Caco-2 (cell line): Measurements from ENCODE around the gene NLGN4X. TPM values are rescaled to one million over a fixed set of nuclear protein-coding genes. Genes with fewer than 3 reads are reported as not detected.

Experiments used
- BruUV-seq: library from RNA; stranded (reverse); fragments of 400-500 nt; replicated peaks from 2 replicates; lab custom pipeline; 2021; lab: Mats Ljungman, UMichigan
- CTCF ChIA-PET: fragments of 300-600 bp; sonication (Branson Sonifier 250); formaldehyde crosslinking; loops from one replicate; lab custom pipeline; 2022; ENCODE audit warnings: antibody characterized with exemption; lab: Charles Lee
- POLR2A ChIA-PET: fragments of 300-600 bp; sonication (Branson Sonifier 250); formaldehyde crosslinking; loops from one replicate; lab custom pipeline; 2022; ENCODE audit warnings: antibody characterized with exemption; lab: Charles Lee
- DNase-seq, 2 experiments: peaks; one replicate each; pipeline versions ENCODE4 v3.0.0 to v3.0.0-alpha.2; 2020 to 2022
- H3K27me3 ChIP-seq: replicated peaks from 2 replicates; pipeline ENCODE4 v1.6.0; 2011; ENCODE audit warnings: low read length; ENCODE audit not compliant: control insufficient read depth, insufficient read depth
- H3K36me3 ChIP-seq: 2 replicates; pipeline ENCODE4 v1.5.1; 2011; ENCODE audit warnings: low read length; ENCODE audit not compliant: control insufficient read depth, insufficient read depth
- H3K4me1 ChIP-seq: fragments of 250-450 bp; sonication (Bioruptor Pico); 2 replicates; pipeline ENCODE4 v1.5.1; 2020; ENCODE audit warnings: mild to moderate bottlenecking
- H3K4me3 ChIP-seq: 2 replicates; pipeline ENCODE4 v1.5.1; 2011; ENCODE audit warnings: low read depth, mild to moderate bottlenecking, control low read depth, low read length
- H3K9me3 ChIP-seq: fragments of 250-450 bp; sonication (Bioruptor Pico); 2 replicates; pipeline ENCODE4 v1.5.1; 2020; ENCODE audit warnings: mild to moderate bottlenecking, moderate library complexity
- H3K27ac Mint-ChIP-seq: one replicate; pipeline ENCODE4 v1.8.0; 2022; ENCODE audit warnings: mixed read lengths; ENCODE audit not compliant: unreplicated experiment
- H3K27me3 Mint-ChIP-seq: one replicate; pipeline ENCODE4 v1.8.0; 2022; ENCODE audit warnings: mixed read lengths; ENCODE audit not compliant: insufficient read depth, unreplicated experiment
- H3K36me3 Mint-ChIP-seq: one replicate; pipeline ENCODE4 v1.8.0; 2022; ENCODE audit warnings: mild to moderate bottlenecking, mixed read lengths; ENCODE audit not compliant: insufficient read depth, unreplicated experiment
- H3K4me1 Mint-ChIP-seq: one replicate; pipeline ENCODE4 v1.8.0; 2022; ENCODE audit warnings: low read depth, mixed read lengths; ENCODE audit not compliant: unreplicated experiment
- H3K4me3 Mint-ChIP-seq: one replicate; pipeline ENCODE4 v1.8.0; 2022; ENCODE audit warnings: mild to moderate bottlenecking, moderate library complexity, mixed read lengths; ENCODE audit not compliant: unreplicated experiment
- H3K9me3 Mint-ChIP-seq: one replicate; pipeline ENCODE4 v1.8.0; 2022; ENCODE audit warnings: mixed read lengths; ENCODE audit not compliant: unreplicated experiment
- intact Hi-C: fragments of 100-400 bp; cut with micrococcal nuclease; formaldehyde crosslinking; loops from one replicate; pipeline ENCODE4 v1.10.0; 2022; ENCODE audit not compliant: unreplicated experiment
- total RNA-seq: library from RNA; stranded (reverse); gene quantifications from 2 replicates; pipeline ENCODE4 v1.2.3, GENCODE V29; 2022
- TF ChIP-seq, protein P1 (sequence below), 2 experiments: fragments of 200-600 bp in 1 of 2; IDR thresholded peaks; 1 replicate in 1 of 2; 2 replicates in 1 of 2; pipeline versions ENCODE4 v1.5.1 to v1.8.0; 2011 to 2022; ENCODE audit warnings: antibody characterized with exemption in 1 of 2, control low read depth in 1 of 2, inconsistent platforms in 1 of 2, low read depth in 1 of 2, low read length in 1 of 2, mild to moderate bottlenecking in 1 of 2, moderate library complexity in 1 of 2; ENCODE audit not compliant: insufficient read depth in 1 of 2, severe bottlenecking in 1 of 2, unreplicated experiment in 1 of 2

NLGN4X gene
- total RNA-seq, 1 experiment from 2014 or later = not detected

DNA sequence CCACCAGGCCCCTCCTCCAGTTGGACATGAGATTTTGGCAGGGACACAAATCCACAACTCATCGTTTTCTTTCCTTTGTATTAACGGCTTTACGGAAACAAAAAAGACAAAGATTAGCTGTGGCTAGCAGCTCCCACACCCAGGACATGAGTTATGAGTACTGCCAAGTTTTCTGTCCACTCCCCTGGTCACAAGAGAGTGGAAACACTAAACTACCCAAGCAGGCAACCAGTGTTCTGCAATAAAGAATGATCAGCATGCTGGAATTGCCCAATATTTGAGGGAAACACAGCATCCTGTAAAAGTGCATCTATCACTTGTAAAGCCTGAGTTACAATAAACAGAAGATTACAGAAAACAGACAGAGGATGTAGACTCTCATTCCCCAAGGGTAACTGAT lies 358.4 kb downstream of the NLGN4X start:
- TF ChIP-seq, protein P1, sequence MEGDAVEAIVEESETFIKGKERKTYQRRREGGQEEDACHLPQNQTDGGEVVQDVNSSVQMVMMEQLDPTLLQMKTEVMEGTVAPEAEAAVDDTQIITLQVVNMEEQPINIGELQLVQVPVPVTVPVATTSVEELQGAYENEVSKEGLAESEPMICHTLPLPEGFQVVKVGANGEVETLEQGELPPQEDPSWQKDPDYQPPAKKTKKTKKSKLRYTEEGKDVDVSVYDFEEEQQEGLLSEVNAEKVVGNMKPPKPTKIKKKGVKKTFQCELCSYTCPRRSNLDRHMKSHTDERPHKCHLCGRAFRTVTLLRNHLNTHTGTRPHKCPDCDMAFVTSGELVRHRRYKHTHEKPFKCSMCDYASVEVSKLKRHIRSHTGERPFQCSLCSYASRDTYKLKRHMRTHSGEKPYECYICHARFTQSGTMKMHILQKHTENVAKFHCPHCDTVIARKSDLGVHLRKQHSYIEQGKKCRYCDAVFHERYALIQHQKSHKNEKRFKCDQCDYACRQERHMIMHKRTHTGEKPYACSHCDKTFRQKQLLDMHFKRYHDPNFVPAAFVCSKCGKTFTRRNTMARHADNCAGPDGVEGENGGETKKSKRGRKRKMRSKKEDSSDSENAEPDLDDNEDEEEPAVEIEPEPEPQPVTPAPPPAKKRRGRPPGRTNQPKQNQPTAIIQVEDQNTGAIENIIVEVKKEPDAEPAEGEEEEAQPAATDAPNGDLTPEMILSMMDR (IDR thresholded peaks at IDR 0.05; ENCODE audit: insufficient read depth in 1 of 2, low read depth in 1 of 2, low read length in 1 of 2, severe bottlenecking in 1 of 2, unreplicated experiment in 1 of 2) = no peak
- Mint-ChIP-seq H3K36me3 (no peaks in the 10 kb centered on the region), H3K4me1 (no peaks in the 10 kb centered on the region), H3K4me3 (no peak overlapping the region), H3K27me3 (no peaks in the 10 kb centered on the region), H3K27ac (no peak overlapping the region), H3K9me3 (peaks cover 11% of the 10 kb centered on the region)
- no peaks in the 10 kb centered on the region for H3K36me3 ChIP-seq
- no peaks in the 10 kb centered on the region for H3K27me3 ChIP-seq
- POLR2A ChIA-PET = no interaction called here
- CTCF ChIA-PET = no interaction called here
- DNase-seq = no peak
- intact Hi-C loops = no loop called here
- no peaks in the 10 kb centered on the region for H3K9me3 ChIP-seq
- H3K4me3 ChIP-seq = no peak overlapping the region
- BruUV-seq = no TSS peak
- H3K4me1 ChIP-seq = no peaks in the 10 kb centered on the region

DNA sequence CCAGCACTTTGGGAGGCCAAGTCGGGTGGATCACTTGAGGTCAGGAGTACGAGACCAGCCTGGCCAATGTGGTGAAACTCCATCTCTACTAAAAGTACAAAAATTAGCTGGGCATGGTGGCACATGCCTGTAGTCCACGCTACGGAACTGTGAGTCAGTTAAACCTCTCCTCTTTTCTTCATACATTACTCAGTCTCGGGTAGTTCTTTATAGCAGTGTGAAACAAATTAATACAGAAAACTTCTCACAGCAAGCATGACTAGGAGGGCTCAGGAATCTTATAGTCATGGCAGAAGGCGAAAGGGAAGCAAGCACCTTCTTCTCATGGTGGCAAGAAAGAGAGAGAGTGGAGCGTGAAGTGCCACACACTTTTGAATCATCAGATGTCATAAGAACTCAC lies 358.9 kb downstream of the NLGN4X start:
- no peaks in the 10 kb centered on the region for H3K9me3 ChIP-seq
- POLR2A ChIA-PET = no interaction called here
- Mint-ChIP-seq H3K27ac (no peak overlapping the region), H3K36me3 (no peaks in the 10 kb centered on the region), H3K4me3 (no peak overlapping the region), H3K27me3 (no peaks in the 10 kb centered on the region), H3K9me3 (peaks cover 11% of the 10 kb centered on the region), H3K4me1 (no peaks in the 10 kb centered on the region)
- DNase-seq = no peak
- H3K27me3 ChIP-seq = no peaks in the 10 kb centered on the region
- BruUV-seq = no TSS peak
- TF ChIP-seq, protein P1 (IDR thresholded peaks at IDR 0.05; ENCODE audit: insufficient read depth in 1 of 2, low read depth in 1 of 2, low read length in 1 of 2, severe bottlenecking in 1 of 2, unreplicated experiment in 1 of 2) = no peak
- CTCF ChIA-PET = no interaction called here
- intact Hi-C loops = no loop called here
- no peaks in the 10 kb centered on the region for H3K36me3 ChIP-seq
- no peak overlapping the region for H3K4me3 ChIP-seq
- no peaks in the 10 kb centered on the region for H3K4me1 ChIP-seq

DNA sequence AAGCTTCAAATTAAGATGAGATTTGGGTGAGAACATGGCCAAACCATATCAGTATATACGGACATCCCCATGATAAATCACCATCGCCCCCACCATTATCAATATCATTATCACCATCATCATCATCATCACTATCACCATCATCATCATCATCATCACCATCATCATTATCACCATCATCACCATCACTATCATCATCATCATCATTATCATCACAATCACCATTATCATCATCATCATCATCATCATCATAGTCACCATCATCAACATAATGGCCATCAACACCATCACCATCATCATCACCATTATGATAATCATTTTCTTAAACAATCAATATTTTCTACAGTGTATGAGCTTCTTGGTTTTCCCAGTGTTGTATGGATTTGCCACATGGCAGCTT lies 360.9 kb downstream of the NLGN4X start:
- TF ChIP-seq, protein P1 (IDR thresholded peaks at IDR 0.05; ENCODE audit: insufficient read depth in 1 of 2, low read depth in 1 of 2, low read length in 1 of 2, severe bottlenecking in 1 of 2, unreplicated experiment in 1 of 2) = no peak
- Mint-ChIP-seq H3K27ac (no peak overlapping the region), H3K9me3 (peaks cover 11% of the 10 kb centered on the region), H3K4me1 (no peaks in the 10 kb centered on the region), H3K27me3 (no peaks in the 10 kb centered on the region), H3K4me3 (no peak overlapping the region), H3K36me3 (no peaks in the 10 kb centered on the region)
- Histone ChIP-seq H3K4me1 (no peaks in the 10 kb centered on the region), H3K4me3 (no peak overlapping the region), H3K9me3 (no peaks in the 10 kb centered on the region), H3K27me3 (no peaks in the 10 kb centered on the region), H3K36me3 (no peaks in the 10 kb centered on the region)
- intact Hi-C loops = no loop called here
- ChIA-PET CTCF (no interaction called here), POLR2A (no interaction called here)
- DNase-seq = no peak
- no TSS peak for BruUV-seq
